GM19025 (cell line): Measurements from ENCODE around the gene LIMK1.
"Not testable (repeated sequence)": the region's sequence is repeated elsewhere in the genome, so short reads cannot be mapped to it uniquely, and the experiment has no call there.

Source experiments
- ATAC-seq: cut with Tn5 transposase; IDR thresholded peaks from one replicate; pipeline ENCODE4 v1.9.1; 2021; ENCODE audit warnings: mild to moderate bottlenecking, low read depth, moderate library complexity; ENCODE audit not compliant: unreplicated experiment

The LIMK1 gene

DNA sequence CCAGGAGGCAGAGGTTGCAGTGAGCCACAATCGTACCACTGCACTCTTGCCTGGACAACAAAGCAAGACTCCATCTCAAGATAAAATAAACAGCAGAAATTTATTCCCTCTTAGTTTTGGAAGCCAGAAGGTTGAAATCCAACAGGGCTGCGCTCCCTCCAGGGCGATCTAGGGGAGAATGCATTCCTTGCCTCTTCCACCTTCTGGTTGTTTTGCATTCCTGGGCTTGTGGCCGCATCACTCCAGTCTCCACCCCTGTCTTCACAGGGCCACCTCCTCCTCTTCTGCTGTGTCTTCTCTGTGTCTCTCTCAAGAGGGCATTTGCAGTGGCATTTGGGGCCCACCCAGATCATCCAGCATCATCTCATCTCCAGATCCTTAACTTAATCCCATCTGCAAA lies 36.2 kb downstream of the LIMK1 start:
- ATAC-seq = no peak

DNA sequence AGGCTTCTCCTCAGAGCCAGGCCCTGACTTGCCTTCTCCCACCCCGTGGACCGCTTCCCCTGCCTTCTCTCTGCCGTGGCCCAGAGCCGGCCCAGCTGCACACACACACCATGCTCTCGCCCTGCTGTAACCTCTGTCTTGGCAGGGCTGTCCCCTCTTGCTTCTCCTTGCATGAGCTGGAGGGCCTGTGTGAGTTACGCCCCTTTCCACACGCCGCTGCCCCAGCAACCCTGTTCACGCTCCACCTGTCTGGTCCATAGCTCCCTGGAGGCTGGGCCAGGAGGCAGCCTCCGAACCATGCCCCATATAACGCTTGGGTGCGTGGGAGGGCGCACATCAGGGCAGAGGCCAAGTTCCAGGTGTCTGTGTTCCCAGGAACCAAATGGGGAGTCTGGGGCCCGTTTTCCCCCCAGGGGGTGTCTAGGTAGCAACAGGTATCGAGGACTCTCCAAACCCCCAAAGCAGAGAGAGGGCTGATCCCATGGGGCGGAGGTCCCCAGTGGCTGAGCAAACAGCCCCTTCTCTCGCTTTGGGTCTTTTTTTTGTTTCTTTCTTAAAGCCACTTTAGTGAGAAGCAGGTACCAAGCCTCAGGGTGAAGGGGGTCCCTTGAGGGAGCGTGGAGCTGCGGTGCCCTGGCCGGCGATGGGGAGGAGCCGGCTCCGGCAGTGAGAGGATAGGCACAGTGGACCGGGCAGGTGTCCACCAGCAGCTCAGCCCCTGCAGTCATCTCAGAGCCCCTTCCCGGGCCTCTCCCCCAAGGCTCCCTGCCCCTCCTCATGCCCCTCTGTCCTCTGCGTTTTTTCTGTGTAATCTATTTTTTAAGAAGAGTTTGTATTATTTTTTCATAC lies 38.0 kb downstream of the LIMK1 start:
- ATAC-seq = no peak

DNA sequence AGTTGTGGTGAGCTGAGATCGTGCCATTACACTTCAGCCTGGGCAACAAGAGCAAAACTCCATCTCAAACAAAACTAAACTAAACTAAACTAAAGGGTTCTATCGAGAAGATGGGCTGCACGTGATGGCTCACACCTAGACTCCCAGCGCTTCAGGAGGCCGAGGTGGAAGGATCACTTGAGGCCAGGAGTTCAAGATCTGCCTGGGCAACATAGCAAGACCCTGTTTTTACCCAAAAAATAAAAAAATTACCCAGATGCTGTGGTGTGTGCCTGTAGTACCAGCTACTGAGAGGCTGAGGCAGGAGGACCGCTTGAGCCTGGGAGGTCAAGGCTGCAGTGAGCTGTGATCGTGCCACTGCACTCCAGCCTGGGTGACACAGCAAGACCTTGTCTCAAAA lies 40.3 kb downstream of the LIMK1 start:
- not testable (repeated sequence) for ATAC-seq

DNA sequence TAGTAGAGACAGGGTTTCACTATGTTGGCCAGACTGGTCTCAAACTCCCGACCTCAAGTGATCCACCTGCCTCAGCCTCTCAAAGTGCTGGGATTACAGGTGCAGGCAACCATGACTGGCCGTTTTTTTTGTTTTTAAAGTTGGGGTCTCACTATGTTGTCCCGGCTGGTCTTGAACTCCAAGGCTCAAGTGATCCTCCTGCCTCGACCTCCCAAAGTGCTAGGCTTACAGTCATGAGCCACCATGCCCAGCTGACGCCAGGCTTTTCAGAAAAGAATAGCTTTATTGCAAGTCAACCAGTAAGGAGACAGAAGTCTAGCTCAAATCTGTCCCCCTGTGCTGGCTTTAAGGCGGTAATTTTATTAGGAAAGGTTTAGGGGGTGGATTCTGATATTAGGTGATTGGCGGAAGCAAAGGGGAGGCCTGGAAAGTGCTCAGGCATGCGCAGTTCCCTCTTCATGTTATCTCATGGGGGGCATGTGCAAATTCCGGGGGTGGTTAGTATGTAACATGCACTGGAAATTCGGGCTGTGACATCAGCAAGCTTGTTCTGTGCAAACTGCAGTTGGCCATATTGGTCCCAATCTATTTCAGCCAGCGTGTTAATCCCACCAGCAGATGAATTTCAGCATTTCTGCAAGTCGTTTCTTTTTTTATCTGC lies 42.7 kb downstream of the LIMK1 start:
- no peak for ATAC-seq

DNA sequence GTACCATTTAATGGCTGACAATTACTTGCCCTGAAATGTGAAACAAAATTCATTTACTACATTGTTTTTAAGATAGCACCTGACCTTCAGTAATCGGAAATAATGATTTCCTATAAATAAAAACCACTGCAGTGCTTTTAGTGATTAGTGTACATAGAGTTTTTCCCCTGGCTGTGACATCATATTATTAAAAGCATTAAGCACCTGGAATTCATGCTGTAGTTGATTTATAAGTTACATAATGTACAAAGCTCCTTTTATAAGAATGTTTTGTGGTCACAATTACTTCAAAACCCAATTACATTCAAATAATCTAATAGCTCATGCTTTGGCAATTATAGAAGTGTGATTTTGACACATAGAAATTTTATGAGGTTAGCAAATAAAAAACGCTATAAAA lies 46.3 kb downstream of the LIMK1 start:
- ATAC-seq = no peak

DNA sequence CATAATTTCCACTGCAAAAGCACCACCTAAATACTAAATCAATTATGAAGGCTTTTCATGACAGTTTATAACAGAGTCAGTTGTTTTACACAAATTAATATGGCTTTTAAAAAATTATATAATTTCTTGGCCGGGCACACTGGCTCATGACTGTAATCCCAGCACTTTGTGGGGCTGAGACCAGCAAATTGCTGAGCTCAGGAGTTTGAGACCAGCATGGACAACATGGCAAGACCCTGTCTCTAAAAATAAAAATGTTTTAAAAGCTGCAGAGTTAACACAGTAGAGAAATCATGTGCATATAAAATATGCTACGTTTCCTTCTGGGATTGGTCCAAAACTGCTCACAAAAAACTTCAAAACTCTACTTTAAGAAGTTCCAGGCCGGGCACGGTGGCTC lies 46.9 kb downstream of the LIMK1 start:
- ATAC-seq = no peak

DNA sequence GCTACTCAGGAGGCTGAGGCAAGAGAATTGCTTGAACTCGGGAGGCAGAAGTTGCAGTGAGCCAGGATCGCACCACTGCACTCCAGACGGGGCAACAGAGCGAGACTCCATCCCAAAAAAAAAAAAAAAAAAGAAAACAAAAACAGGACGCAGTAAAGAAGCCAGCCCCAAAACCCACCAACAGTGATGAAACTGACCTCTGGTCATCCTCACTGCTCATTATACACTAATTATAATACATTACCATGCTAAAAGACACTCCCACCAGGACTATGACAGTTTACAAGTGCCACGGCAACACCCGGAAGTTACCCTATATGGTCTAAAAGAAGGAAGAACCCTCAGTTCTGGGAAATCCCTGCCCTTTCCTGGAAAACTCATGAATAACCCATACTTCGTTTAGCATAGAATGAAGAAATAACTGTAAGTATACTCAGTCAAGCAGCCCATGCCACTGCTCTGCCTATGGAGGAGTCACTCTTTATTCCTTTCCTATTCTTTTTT lies 50.6 kb downstream of the LIMK1 start:
- ATAC-seq = no peak

DNA sequence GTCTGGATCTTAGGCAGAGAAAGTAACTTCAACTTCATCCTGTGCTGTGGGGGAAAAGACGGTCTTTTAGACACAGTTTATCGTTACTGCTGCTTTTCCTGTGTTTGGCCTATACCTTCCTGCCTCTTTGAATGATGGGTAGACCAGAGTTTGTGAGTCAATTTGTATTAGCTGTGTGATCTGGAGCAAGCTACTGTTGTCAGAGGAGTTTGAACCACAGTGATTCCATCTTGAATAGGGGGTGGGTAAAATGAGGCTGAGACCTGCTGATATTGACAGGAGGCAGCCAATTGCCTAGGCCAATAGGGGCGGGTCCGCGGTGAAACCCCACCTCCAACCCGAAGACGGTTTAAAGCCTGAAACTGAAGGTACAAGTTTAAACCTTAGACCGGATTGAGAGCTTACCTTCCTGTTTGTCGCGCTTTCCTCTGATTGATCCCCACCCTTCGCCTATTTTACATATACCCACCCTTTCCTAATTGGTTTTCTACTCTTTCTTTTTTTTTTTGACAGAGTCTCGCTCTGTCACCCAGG lies 54.8 kb downstream of the LIMK1 start:
- ATAC-seq = no peak

DNA sequence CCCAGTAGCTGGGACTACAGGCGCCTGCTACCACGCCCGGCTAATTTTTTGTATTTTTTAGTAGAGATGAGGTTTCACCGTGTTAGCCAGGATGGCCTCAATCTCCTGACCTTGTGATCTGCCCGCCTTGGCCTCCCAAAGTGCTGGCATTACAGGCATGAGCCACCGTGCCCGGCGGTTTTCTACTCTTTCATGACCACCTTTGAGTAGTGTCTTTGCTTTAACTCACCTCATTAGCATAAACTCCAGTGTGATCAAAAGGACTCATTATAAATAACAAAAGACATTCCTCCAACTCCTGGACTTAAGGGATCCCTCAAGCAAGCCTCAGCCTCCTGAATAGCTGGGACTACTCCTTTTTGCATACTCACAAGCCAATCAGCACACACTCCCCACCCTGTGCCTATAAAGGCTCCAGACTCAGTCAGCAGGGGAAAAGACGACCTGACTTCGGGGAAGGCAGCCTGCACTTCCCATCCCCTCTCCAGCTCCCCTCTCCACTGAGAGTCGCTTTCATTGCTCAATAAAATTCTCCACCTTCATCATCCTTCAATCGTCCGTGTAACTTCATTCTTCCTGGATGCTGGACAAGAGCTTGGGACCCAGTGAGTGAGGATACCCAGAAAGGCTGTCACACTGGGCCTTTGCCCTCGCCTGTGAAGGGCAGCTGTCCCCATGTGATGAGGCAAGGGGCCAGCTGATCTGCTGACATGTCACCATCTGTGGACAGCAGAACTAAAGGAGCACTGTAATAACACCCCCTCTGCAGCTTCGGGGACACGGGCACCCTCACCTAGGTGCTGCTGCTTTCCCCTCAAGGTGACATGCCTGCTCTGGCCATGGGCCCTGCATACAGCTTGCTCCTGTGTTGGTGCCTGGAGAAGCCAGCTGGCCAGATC lies 55.6 kb downstream of the LIMK1 start:
- ATAC-seq = no peak

DNA sequence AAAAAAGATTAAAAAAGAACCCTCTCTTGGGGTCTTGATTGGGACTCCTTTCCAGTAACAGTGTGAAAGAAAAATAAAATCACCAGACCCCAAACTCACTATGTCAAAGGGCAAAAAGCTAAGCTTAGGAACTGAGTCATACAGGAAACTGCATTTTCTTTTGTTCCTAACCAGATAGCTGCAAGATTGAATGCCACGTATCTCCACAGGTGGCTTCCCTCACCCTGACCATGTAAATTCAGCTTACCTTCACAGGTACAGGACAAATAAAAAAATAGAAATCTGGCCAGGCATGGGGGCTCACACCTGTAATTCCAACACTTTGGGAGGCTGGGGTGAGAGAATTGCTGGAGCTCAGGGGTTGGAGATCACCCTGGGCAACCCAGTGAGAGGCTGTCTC lies 58.1 kb downstream of the LIMK1 start:
- no peak for ATAC-seq

DNA sequence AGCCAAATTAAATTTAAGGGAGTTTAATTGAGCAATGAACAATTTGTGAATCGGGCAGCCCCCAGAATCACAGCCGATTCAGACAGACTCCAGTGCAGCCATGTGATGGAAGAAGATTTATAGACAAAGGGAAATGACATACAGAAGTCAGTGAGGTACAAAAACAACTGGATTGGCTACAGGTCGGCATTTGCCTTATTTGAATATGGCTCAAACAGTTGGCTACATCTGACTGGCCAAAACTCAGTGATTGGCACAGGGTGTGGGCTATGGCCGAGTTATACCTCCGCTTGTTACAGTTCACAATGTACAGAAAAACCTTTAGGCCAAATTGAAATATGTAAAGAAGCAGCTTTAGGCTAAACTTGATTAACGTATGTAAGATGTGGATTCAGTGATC lies 59.8 kb downstream of the LIMK1 start:
- no peak for ATAC-seq

DNA sequence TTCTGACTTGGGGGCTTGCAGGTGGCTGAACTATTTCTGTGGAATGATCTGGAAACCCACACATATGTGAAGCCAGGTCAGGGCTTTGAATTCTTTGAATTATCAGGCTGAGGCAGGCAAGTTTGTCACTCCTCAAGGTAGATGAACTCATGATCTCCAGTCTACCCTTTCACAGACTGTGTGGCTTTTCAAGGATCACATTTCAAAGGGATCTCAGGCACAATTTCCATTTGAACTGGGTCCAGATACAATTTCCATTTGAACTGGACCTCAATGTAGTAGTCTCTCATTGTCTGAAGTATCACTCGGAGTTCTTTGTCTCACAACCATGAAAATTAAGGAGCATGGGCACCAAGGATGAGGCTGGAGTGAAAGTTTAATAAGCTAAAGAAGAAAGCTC lies 64.9 kb downstream of the LIMK1 start:
- ATAC-seq = no peak

DNA sequence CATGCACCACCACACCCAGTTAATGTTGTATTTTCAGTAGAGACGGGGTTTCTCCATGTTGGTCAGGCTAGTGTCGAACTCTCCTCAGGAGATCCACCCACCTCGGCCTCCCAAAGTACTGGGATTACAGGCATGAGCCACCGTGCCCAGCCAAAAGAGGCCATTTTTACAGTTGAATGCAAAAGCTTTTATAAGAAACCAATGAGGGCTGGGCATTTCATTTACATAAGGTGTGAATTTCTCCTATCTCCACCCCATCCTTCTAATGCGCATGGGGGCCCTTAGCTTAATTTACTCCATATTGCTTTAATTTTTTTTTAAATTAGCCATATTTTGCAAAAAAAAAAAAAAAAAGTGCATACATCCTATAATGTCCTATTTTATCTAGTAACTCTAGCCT lies 65.5 kb downstream of the LIMK1 start:
- ATAC-seq = no peak

DNA sequence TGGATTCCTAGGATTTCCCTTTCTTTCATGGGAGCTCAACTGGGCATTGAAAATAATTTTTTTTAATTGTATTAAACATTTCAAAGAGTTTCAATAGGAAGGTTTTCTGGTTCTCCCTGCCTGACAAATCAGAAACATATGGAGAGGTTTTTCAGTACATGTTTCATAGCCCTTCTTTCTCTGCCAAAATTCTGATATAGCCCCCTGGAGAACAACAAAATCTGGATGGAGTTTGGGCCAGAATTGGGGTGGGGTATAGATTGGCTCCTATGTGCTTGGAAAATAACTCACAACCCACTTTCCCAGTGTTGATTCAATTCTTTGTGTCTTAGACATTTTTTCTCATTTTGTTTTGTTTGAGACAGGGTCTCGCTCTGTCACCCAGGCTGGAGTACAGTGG lies 66.0 kb downstream of the LIMK1 start:
- ATAC-seq = no peak

DNA sequence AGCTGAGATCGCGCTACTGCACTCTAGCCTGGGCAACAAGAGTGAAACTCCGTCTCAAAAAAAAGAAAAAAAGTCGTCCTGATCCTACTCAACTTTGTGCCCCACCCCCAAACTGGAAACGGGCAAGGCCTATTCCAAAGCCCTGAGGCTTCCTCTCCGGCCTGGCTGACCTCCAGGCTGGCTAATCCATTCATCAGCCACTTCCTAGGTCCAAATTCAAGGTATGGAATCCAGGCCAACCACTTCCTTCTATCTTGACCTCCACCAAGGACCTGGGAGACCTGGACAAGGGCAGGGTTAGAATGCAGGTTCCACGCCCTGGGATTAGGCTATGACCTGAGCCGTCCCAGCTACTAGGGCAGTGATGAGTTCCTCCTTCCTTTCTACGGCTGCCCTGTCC lies 70.1 kb downstream of the LIMK1 start:
- no peak for ATAC-seq

DNA sequence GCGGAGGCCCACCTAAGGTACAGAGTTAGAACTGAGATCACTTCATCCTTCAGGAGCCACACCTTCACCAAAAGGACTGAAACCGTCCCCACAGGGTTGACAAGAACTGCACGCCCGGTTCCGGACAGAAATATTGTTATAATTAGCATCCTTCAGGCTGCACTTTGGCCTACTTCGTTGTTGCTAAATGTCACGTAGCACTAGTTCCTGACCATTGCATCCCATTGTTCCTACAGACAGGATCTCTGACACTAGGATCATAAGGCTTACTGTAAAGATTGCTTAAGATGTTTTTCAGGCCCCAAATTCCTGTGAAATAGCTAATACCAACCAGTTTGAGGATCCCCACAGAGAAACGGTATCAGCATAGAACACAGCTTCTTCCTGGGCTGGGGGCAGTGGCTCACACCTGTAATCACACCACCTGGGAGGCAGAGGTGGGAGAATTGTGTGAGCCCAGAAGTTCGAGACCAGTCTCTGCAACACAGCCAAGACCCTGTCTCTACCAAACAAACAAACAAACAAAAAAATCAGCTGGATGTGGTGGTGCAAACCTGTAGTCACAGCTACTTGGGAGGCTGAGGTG lies 72.3 kb downstream of the LIMK1 start:
- ATAC-seq = no peak

DNA sequence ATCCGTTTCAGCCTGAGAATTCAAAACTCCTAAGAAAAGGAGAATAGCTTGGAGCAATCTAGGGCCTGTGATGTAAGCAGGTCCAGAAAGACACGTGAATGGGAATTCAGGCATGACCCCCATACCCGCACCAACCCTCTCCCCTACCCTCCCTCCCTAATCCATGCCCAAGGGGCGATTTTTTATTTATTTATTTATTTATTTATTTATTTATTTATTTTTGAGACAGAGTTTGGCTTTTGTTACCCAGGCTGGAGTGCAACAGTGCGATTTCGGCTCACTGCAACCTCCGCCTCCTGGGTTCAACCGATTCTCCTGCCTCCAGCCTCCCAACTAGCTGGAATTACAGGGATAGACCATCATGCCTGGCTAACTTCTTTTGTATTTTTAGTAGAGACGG lies 74.0 kb downstream of the LIMK1 start:
- ATAC-seq = no peak

DNA sequence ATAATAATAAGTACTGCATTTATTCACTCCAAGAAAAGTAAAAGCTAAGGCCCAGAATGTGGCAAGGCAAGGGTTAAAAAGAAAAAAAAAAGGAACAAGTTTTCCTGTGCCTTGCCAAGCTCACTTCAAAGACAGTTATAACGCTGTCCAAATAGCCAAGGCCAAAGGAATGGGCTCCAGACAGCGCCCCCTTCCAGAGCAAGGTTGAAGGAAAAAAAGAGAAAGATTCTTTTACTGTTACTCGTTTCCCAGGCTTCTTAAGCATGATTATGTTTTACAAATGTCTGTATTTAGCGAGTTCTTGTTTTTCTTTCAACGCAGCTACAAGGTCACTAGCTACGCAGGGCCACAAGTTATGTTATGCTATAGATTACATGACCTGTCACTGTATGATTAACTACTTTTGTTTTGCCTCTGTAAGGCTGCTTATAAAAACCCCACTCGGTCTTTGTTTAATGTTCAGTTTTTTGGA lies 81.4 kb downstream of the LIMK1 start:
- ATAC-seq = no peak

DNA sequence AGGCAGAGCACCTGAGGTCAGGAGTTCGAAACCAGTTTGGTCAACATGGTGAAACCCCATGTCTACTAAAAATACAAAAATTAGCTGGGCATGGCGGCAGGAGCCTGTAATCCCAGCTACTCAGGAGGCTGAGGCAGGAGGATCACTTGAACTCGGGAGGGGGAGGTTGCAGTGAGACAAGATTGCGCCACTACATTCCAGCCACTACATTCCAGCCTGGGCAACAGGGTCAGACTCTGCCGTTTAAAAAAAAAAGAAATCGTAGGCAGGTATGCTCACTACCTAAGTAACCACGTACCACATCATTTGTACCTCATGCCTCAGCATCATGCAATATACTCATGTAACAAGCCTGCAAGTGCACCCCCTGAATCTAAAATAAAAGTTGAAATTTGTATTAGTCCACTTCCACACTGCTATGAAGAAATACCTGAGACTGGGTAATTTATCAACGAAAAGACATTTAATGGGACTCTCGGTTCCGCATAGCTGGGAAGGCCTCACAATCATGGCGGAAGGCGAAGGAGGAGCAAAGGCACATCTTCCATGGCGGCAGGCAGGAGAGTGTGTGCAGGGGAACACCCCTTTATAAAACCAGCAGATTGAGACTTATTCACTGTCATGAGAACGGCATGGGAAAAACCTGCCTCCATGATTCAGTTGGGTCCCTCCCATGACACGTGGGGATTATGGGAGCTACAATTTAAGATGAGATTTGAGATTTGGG lies 82.4 kb downstream of the LIMK1 start:
- ATAC-seq = no peak

DNA sequence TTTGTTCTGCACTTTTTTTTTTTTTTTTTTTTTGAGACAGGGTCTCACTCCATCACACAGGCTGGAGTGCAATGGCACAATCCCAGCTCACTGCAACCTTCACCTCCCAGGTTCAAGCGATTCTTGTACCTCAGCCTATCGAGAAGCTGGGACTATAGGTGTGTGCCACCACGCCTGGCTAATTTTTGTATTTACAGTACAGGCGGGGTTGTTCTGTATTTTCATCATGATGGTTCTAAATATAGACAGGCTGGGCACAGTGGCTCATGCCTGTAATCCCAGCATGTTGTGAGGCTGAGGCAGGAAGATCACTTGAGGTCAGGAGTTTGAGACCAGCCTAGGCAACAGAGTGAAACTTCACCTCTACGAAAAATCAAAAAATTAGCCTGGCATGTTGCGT lies 83.7 kb downstream of the LIMK1 start:
- ATAC-seq = not testable (repeated sequence)
